ENCODE measurements around the gene C1orf94.

C1orf94 gene

GRCh38 chr1:34262023-34262853, 85.5 kb downstream of the C1orf94 start:
- DNase-seq (ENCODE audit: low read depth in 2 of 2) = no peak

DNA sequence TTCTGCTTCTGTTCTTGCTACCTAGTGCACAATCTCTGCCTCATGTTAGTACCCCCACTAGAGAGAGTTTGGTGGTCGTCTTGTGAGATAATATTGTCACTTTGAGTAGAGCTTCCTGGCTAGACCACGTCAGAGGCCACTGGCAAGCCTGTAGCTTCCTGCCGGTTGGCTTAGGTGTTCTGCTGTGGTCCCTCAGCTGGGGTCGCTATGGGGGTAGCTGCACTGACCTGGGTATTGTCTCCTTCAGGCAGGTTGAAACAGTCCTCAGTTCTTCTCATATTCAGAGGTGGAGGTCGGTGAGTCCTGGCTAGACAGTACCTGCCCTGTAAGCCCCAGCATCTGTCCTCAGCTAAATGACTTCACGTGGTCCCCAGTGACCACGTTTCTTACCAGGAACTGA, 86.2 kb downstream of the C1orf94 start:
- DNase-seq (ENCODE audit: low read depth in 2 of 2) = no peak

DNA sequence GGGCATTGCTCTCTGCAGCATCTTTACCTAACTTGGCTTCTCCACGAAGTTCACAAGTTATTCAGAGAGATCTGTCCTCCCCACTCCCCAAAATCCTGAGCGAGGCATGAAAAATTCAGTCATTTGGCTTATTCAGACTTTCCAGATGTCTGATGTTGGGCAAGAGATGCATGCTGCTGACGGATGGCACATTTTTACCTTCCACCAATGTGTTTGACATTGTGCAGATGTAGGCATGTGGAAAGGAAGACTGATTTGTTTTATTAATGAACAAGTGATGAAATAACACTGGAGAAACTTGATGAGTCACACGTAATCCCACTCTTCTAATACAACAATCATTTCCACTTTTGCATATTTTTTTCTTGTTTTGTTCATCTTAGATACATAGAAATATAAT, 86.7 kb downstream of the C1orf94 start:
- DNase-seq (ENCODE audit: low read depth in 2 of 2) = no peak

DNA sequence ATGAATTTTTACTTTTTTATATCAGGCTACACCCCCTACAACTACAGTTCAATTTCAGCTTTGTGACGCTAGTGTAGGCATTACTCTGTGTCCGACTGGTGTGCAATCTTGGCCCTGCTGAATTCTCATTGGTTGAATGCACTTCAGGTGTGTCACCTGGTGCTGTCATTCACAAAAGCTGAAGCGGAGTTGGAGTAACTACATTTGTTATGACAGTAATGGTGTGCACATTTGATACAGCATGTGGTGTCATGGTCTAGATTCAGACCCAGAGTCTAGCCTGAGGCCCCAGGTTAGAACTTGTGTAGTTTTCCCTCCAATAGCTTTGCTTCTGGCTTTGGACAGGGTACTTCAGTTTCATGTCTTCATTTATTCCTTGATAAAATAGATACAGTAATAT, 88.7 kb downstream of the C1orf94 start:
- no peak for DNase-seq (ENCODE audit: low read depth in 2 of 2)

- no peak for DNase-seq (ENCODE audit: low read depth in 2 of 2)
These were observed 89.6 kb downstream of the C1orf94 start for GRCh38 chr1:34266127-34266951.

DNA sequence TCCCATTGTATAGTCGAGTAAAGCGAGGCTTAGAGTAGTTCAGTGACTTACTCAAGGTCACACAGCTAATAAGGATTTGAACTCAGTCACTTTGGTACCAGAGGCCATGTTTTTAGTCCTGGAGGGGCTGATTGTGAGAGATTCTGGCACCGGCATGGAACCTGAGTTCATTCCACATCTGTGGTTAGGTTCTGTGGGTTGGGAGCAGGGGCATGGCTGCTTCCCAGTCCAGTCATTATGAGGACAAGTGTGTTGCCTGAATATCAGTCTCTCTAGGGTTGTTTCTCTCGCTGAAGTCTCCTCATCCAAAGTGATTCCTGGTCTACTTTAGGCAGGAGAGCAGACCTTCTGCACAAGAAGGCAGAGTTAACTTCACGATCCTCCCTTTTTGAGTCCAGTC, 90.6 kb downstream of the C1orf94 start:
- no peak for DNase-seq (ENCODE audit: low read depth in 2 of 2)

GRCh38 chr1:34268311-34268954, 91.7 kb downstream of the C1orf94 start:
- no peak for DNase-seq (ENCODE audit: low read depth in 2 of 2)
